ENCODE measurements around the gene SPZ1. TPM values are rescaled to one million over a fixed set of nuclear protein-coding genes. Genes with fewer than 3 reads are reported as not detected.

Gene SPZ1
- polyA plus RNA-seq, 1 of the 3 experiments (the other 2 are of a cell fraction): not detected

DNA sequence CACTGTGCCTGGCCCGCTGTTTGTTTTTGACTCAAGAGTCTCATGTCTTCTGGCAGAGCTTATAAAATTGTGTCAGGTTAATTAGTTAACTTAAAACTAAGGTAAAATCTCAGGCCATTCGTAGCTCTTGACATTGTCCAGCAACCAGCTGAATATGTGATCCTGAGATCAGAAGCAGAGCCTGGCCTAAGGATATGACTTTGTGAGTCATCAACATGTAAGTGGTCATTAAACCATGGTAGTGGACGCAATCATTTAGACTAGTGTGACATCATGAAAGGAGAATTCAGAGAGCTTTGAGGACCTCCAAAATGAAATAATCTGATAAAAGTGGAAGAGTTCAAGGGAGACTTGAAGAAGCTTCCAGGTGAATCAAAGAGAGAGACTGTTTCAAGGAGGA, 23.3 kb downstream of the SPZ1 start (continued):
- TF ChIP-seq EP300 (IDR thresholded peaks at IDR 0.05; ENCODE audit: borderline replicate concordance in 1 of 2, low read depth in 1 of 2, low read length in 1 of 2) (no peak), USF1 (IDR thresholded peaks at IDR 0.05; ENCODE audit: borderline replicate concordance, low read depth) (no peak), USF2 (IDR thresholded peaks at IDR 0.05; ENCODE audit: borderline replicate concordance, low read depth, low read length) (no peak), JUND (IDR thresholded peaks at IDR 0.05) (no peak), PBX3 (IDR thresholded peaks at IDR 0.05) (no peak), IRF3 (IDR thresholded peaks at IDR 0.05; ENCODE audit: low read depth, low read length) (no peak)

DNA sequence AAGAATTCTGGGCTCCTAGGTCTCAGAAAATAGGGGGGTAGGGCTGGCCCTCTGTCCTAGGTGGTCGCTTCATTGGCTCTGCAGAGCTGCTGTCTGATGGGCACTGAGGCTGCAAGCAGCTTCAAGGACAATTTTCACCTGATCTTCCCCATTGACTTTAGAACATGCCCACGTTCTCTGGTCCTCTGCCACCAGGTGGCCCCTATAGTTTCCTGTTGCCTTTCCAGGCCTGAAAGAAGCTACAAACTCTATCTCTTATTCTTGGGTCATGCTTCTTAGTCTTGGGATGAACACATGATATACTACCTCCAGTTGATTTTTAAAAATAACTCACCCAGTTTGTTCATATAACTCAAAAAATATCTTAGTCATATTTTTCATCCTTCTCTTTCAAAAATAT, 26.3 kb downstream of the SPZ1 start:
- DNase-seq: peak; percentile 47

More for the DNA sequence above, 26.3 kb downstream of the SPZ1 start:
- Histone ChIP-seq H4K20me1 (ENCODE audit: insufficient read depth) (no peaks in the 10 kb centered on the region), H3K79me2 (ENCODE audit: insufficient read depth) (no peaks in the 10 kb centered on the region), H3K36me3 (replicated peaks in 1 of 2; ENCODE audit: control insufficient read depth in 1 of 2, insufficient read depth in 2 of 2, low read length in 1 of 2) (no peaks in the 10 kb centered on the region), H3K9ac (no peak overlapping the region), H3K4me3 (ENCODE audit: low read depth in 2 of 2, low read length in 1 of 2) (no peak overlapping the region), H2AFZ (ENCODE audit: low read depth) (no peak overlapping the region), H3K9me2 (no peaks in the 10 kb centered on the region), H3K9me3 (no peaks in the 10 kb centered on the region), H3K27me3 (ENCODE audit: insufficient read depth) (peaks cover 5% of the 10 kb centered on the region; the same call in 1 of the 2 replicates), H3K4me1 (ENCODE audit: control insufficient read depth in 1 of 2, insufficient read depth in 2 of 2, low read depth in 1 of 2, low read length in 1 of 2) (no peaks in the 10 kb centered on the region), H3F3A (replicated peaks; ENCODE audit: insufficient read depth) (no peaks in the 10 kb centered on the region), H3K4me2 (no peak overlapping the region), H3K27ac (ENCODE audit: low read depth in 2 of 2, low read length in 1 of 2) (no peak overlapping the region)
- TF ChIP-seq SMC3 (IDR thresholded peaks at IDR 0.05; ENCODE audit: low read depth, low read length): peak; percentile 43; the same call in 1 of the 2 replicates
- no peak for TF ChIP-seq EZH2phosphoT487 (IDR thresholded peaks at IDR 0.05; ENCODE audit: borderline replicate concordance, low read depth)
- peak; percentile 42; the same call in 1 of the 2 replicates for TF ChIP-seq CTCF (IDR thresholded peaks at IDR 0.05)
- no peak for TF ChIP-seq GABPA (IDR thresholded peaks at IDR 0.05; ENCODE audit: low read depth)
- peak; percentile 57 for TF ChIP-seq RAD21 (IDR thresholded peaks at IDR 0.05; ENCODE audit: low read length)
- no peak for TF ChIP-seq YY1 (IDR thresholded peaks at IDR 0.05; ENCODE audit: low read depth)
- TF ChIP-seq, protein P1, sequence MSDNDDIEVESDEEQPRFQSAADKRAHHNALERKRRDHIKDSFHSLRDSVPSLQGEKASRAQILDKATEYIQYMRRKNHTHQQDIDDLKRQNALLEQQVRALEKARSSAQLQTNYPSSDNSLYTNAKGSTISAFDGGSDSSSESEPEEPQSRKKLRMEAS (IDR thresholded peaks at IDR 0.05; ENCODE audit: low read depth): no peak
- WGBS (ENCODE audit: low lambda C conversion rate): 60% methylated on average over 1 of the region's 2 CpGs
- POLR2A ChIA-PET: no interaction called here
- CTCF ChIA-PET: interaction anchor here (1.1 to 1.6 kb wide), 5 partner anchors 10 to 849 kb away, joined by 3 to 7 read pairs (median 3); no protein-coding TSS in a partner anchor
